Suprapubic skin (tissue), 4 donors: ENCODE measurements around the gene DEGS2.

Experiments
- POLR2A ChIP-seq, 2 donors: fragments of 450-650 bp; IDR thresholded peaks; one replicate each; pipeline ENCODE4 v1.6.1; 2017; ENCODE audit warnings: antibody characterized with exemption in 2 of 2, mild to moderate bottlenecking in 2 of 2, moderate library complexity in 2 of 2
- POLR2AphosphoS5 ChIP-seq, 3 donors: sonication (generic); formaldehyde crosslinking; IDR thresholded peaks; one replicate each; pipeline ENCODE4 v1.6.1; 2017; ENCODE audit warnings: antibody characterized with exemption in 3 of 3
- TF ChIP-seq, protein P1 (sequence below), 2 donors: fragments of 200-600 bp in 1 of 2; fragments of 450-650 bp in 1 of 2; sonication (generic) in 1 of 2; IDR thresholded peaks; one replicate each; pipeline ENCODE4 v1.5.1; 2016 to 2019; ENCODE audit warnings: antibody characterized with exemption in 2 of 2, mild to moderate bottlenecking in 1 of 2, moderate library complexity in 1 of 2

DNA sequence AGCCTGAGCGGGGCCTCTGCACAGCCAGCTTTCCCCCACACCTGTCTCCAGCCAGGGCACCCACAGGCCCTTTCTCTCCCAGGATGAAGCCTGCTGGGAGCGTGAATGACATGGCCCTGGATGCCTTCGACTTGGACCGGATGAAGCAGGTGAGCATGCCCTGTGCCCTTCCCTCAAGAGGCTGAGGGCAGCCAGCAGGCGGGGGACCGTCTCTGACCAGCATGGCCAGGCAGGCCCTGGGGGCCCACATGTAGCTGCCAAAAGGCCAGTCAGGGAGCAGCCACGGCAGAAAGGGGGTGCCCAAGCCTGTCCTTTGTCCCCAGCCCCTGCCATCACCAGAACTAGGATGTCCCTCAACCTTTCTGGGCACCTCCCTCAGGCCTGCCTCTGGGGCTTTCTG lies 18.3 kb downstream of the DEGS2 start:
- TF ChIP-seq POLR2AphosphoS5 (IDR thresholded peaks at IDR 0.05) (no peak), POLR2A (IDR thresholded peaks at IDR 0.05) (no peak)
- TF ChIP-seq, protein P1, sequence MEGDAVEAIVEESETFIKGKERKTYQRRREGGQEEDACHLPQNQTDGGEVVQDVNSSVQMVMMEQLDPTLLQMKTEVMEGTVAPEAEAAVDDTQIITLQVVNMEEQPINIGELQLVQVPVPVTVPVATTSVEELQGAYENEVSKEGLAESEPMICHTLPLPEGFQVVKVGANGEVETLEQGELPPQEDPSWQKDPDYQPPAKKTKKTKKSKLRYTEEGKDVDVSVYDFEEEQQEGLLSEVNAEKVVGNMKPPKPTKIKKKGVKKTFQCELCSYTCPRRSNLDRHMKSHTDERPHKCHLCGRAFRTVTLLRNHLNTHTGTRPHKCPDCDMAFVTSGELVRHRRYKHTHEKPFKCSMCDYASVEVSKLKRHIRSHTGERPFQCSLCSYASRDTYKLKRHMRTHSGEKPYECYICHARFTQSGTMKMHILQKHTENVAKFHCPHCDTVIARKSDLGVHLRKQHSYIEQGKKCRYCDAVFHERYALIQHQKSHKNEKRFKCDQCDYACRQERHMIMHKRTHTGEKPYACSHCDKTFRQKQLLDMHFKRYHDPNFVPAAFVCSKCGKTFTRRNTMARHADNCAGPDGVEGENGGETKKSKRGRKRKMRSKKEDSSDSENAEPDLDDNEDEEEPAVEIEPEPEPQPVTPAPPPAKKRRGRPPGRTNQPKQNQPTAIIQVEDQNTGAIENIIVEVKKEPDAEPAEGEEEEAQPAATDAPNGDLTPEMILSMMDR (IDR thresholded peaks at IDR 0.05) = no peak
